Measurements from ENCODE around the gene ZFYVE28.
A peak's percentile ranks its signal among the peaks of the same experiment; 100 is the strongest.

ZFYVE28 gene

GRCh38 chr4:2408976-2409375 is 9.5 kb downstream of the ZFYVE28 start:
- DNase-seq: no peak

GRCh38 chr4:2408401-2408958 is 10.0 kb downstream of the ZFYVE28 start:
- DNase-seq: no peak

- DNase-seq: no peak
These were observed 10.5 kb downstream of the ZFYVE28 start for GRCh38 chr4:2407991-2408342.

GRCh38 chr4:2406920-2407319 is 11.5 kb downstream of the ZFYVE28 start:
- no peak for DNase-seq

GRCh38 chr4:2406406-2406805 is 12.0 kb downstream of the ZFYVE28 start:
- no peak for DNase-seq

- no peak for DNase-seq
These were observed 15.5 kb downstream of the ZFYVE28 start for GRCh38 chr4:2402941-2403340.

- peak; percentile 27 for DNase-seq
These were observed 16.2 kb downstream of the ZFYVE28 start for GRCh38 chr4:2402048-2402842.

GRCh38 chr4:2401610-2401983 is 16.8 kb downstream of the ZFYVE28 start:
- DNase-seq: no peak

GRCh38 chr4:2400841-2401609 is 17.4 kb downstream of the ZFYVE28 start:
- no peak for DNase-seq

- no peak for DNase-seq
These were observed 18.7 kb downstream of the ZFYVE28 start for GRCh38 chr4:2399631-2400190.

- DNase-seq: no peak
These were observed 19.2 kb downstream of the ZFYVE28 start for GRCh38 chr4:2399216-2399615.

GRCh38 chr4:2397596-2398379 is 20.7 kb downstream of the ZFYVE28 start:
- DNase-seq: no peak

GRCh38 chr4:2396781-2397368 is 21.6 kb downstream of the ZFYVE28 start:
- no peak for DNase-seq

GRCh38 chr4:2395584-2395983 is 22.9 kb downstream of the ZFYVE28 start:
- DNase-seq: no peak

- DNase-seq: no peak
These were observed 23.4 kb downstream of the ZFYVE28 start for GRCh38 chr4:2395038-2395437.

GRCh38 chr4:2394528-2394927 is 23.9 kb downstream of the ZFYVE28 start:
- no peak for DNase-seq

GRCh38 chr4:2393353-2394270 is 24.8 kb downstream of the ZFYVE28 start:
- no peak for DNase-seq

- DNase-seq: no peak
These were observed 27.5 kb downstream of the ZFYVE28 start for GRCh38 chr4:2390784-2391421.

GRCh38 chr4:2390146-2390545 is 28.3 kb downstream of the ZFYVE28 start:
- DNase-seq: no peak

GRCh38 chr4:2389691-2390090 is 28.8 kb downstream of the ZFYVE28 start:
- no peak for DNase-seq
